GM12873 (cell line): ENCODE data around the gene GRB2.

ENCODE experiments used
- TF ChIP-seq, protein P1 (sequence below): IDR thresholded peaks from 2 replicates; pipeline ENCODE4 v1.5.1; 2012; ENCODE audit warnings: low read depth, mild to moderate bottlenecking, moderate library complexity, low read length, control low read depth; ENCODE audit not compliant: insufficient read depth; ENCODE audit errors: missing control alignments

Gene GRB2

DNA sequence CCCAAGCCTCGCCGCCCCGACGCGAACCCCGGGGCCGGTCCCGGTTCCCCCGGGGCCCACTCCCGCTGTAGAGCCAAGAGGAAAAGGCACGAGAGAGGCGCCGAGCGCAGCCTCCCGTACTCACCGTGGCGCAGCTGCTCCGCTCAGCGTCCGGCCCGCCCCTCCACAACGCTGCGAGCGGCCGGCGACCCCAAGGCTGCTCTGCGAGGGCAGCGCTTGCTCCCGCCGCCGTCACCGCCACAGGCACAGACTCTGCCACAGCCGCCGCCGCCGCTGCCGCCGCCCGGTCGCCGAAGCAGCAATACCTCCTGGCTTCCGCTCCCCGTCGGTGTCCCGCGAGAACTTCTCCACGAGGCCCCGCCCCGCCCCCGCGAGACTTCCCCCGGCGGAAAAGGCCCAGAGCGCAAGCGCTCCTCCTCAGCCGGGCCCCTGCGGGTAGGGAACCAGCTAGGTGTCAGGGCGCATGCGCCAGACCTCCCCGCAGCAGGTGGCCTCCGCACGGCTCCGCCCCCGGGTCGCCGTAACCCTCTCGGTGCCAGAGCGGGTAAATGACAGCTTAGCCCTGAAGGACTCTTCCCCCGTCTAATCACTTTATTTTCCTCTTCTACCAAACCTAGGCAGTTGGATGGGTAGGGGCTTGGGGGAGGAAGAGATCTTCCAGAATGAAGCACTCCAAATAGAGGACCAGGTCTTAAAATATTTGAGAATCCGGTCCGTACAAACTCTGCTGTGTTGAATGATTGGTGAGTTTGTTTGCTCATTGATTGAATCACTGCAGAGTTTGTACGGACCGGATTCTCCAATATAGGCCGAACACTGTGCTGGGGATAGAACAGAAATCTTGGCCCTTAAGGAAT, at the start of gene GRB2:
GRB2 (minus strand) TSS at position 314 of the 857 bp plus-strand sequence. CDS start 12,050 bp downstream, outside the sequence.
- TF ChIP-seq, protein P1, sequence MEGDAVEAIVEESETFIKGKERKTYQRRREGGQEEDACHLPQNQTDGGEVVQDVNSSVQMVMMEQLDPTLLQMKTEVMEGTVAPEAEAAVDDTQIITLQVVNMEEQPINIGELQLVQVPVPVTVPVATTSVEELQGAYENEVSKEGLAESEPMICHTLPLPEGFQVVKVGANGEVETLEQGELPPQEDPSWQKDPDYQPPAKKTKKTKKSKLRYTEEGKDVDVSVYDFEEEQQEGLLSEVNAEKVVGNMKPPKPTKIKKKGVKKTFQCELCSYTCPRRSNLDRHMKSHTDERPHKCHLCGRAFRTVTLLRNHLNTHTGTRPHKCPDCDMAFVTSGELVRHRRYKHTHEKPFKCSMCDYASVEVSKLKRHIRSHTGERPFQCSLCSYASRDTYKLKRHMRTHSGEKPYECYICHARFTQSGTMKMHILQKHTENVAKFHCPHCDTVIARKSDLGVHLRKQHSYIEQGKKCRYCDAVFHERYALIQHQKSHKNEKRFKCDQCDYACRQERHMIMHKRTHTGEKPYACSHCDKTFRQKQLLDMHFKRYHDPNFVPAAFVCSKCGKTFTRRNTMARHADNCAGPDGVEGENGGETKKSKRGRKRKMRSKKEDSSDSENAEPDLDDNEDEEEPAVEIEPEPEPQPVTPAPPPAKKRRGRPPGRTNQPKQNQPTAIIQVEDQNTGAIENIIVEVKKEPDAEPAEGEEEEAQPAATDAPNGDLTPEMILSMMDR = no peak

DNA sequence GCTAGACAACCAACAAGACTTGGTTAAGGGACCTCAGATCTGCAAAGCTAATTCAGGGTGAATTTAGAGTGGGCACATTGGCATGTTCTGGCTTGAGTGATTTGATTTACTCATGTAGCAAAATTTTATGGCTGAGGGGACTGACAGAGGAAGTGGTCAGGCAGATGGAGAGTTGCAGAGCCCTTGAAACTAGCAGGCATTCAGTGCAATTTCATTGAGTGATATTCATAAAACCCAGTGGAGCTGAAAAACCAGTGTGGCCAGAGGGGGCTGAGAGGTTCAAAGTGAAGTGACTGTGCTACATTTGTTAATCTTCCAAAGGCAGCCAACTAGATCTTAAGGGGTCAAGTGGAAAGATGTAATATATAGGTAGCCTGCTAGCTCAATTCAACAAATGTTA, 48.7 kb upstream of the GRB2 start:
- TF ChIP-seq, protein P1 = no peak

DNA sequence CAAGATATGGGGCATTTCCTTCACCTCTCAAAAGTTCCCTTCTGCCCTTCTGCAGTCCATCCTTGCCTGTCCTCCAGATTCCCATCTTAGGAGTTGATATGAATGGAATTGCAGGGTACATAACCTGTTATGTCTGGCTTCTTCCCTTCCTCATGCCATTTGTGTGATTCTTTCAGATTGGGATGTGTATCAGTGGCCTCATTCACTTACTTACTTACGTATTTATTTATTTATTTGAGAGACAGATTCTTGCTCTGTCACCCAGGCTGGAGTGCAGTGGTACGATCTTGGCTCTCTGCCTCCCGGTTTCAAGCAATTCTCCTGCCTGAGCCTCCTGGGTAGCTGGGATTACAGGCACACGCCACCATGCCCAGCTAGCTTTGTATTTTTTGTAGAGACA, 44.8 kb upstream of the GRB2 start:
- TF ChIP-seq, protein P1 = no peak

DNA sequence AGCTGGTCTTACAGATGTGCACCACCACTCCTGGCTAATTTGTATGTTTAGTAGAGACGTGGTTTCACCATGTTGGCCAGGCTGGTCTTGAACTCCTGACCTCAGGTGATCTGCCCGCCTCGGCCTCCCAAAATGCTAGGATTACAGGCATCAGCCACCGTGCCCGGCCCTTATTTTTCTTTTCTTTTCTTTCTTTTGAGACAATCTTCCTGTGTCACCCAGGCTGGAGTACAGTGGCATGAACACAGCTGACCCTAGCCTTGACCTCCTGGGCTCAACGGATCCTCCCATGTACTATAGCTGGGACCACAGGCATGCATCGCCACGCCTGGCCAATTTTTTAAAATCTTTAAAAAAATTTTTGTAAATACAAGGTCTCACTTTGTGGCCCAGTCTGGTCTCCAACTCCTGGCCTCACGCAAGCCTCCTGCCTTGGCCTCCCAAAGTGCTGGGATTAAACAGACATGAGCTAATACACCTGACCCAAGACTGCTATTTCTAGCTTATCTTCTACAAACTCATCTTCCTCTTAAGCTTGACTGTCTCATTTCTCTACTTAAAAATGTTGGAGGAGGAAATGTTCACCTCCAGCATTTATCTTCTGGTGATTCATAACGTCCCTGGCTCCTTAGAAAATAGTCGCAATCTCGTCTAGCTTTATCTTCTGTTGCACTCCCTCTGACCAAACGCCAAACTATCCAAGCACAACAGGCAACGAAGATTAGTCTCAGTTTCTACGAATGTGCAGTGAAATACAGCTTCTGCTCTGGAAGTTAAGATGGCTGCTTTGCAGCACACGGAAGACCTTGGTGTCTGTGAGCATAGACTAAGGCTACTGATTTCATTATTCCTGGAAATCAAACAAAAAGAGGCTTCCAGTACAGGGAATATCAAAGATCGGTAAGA, 42.7 kb upstream of the GRB2 start:
- TF ChIP-seq, protein P1 = no peak

DNA sequence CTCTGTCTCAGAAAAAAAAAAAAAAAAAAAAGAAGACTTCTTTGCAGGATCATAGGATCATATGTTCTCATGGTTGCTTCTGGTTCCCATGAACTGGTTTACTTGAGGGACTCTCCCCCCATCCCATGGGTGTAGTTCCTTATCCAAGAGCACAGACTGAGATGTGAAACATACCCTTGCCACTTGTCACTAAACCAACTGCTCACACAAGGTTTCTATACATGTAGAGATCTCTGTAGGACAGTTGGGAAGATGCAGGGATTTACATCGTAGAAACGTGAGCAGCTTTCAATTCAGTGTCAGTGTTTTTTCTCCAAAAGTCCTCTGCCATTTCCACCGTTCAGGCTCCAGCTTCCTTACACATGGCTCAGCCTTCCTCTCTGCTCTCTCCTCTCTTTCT, 39.8 kb upstream of the GRB2 start:
- TF ChIP-seq, protein P1 = no peak

DNA sequence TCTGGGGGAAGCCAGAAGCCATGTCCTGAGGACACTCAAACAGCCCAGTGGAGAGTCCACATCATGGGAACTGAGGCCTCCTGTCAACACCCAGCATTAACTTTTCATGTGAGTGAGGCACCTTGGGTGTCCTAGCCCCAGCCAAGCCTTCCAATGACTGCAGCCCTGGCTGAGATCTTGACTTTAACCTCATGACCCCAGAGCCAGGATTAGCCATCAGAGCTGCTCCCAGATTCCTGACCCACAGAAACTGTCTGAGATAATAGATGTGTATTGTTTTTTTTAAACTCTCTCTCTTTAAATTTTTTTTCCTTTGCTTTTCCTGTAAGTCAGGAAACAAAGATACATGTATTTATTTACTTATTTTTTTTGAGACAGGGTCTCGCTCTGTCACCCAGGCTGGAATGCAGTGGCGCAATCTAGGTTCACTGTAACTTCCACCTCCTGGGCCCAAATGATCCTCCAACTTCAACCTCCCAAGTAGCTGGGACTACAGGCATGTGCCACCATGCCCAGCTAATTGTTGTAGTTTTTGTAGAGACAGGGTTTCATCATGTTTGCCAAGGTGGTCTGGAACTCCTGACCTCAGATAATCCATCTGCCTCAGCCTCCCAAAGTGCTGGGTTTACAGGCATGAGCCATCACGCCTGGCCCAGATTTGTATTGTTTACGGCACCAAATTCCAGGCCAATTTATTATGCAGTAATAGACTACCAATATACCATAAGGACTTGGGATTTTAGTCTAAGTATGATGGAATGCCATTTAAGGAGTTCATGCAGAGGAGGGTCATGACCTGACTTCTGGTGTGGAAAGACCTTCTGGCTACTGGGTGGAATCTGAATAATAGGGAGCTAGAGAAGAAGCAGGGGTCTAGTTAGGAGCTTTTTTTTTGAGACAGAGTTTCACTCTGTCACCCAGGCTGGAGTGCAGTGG, 37.0 kb upstream of the GRB2 start:
- TF ChIP-seq, protein P1 = no peak
